H1 (cell line): Measurements from ENCODE around the gene STX8. TPM values are rescaled to one million over a fixed set of nuclear protein-coding genes. Genes with fewer than 3 reads are reported as not detected.

Source experiments
- BACH1 ChIP-seq: IDR thresholded peaks from 2 replicates; pipeline ENCODE4 v1.6.1; 2012; ENCODE audit warnings: low read length, improper control_type of control experiment
- CBX5 ChIP-seq: fragments of 300-800, 300-1000 bp; sonication (generic); IDR thresholded peaks from 2 replicates; pipeline ENCODE4 v1.7.1; 2016; ENCODE audit warnings: antibody characterized with exemption, low read length, low read depth
- CEBPB ChIP-seq: IDR thresholded peaks from 2 replicates; pipeline ENCODE4 v1.6.1; 2012; ENCODE audit warnings: low read depth, low read length
- CHD1 ChIP-seq: IDR thresholded peaks from 2 replicates; pipeline ENCODE4 v1.6.1; 2012; ENCODE audit warnings: low read depth, low read length, improper control_type of control experiment
- KDM5A ChIP-seq: fragments of 200-600 bp; IDR thresholded peaks from 2 replicates; pipeline ENCODE4 v1.7.1; 2012; ENCODE audit warnings: mild to moderate bottlenecking, low read length, inconsistent platforms, mixed read lengths
- SRF ChIP-seq: IDR thresholded peaks from 2 replicates; pipeline ENCODE4 v1.6.1; 2011; ENCODE audit warnings: mild to moderate bottlenecking, low read depth, low read length, moderate library complexity
- SUZ12 ChIP-seq: fragments of 200-600 bp; sonication (generic); IDR thresholded peaks from 2 replicates; pipeline ENCODE4 v1.6.1; 2012; ENCODE audit warnings: mild to moderate bottlenecking, inconsistent platforms, low read length, moderate library complexity, mixed read lengths
- TBP ChIP-seq: IDR thresholded peaks from 2 replicates; pipeline ENCODE4 v1.6.1; 2011; ENCODE audit warnings: low read depth, low read length, improper control_type of control experiment
- TCF12 ChIP-seq: IDR thresholded peaks from 2 replicates; pipeline ENCODE4 v1.6.1; 2011; ENCODE audit warnings: low read depth, mild to moderate bottlenecking, low read length
- TEAD4 ChIP-seq: IDR thresholded peaks from 2 replicates; pipeline ENCODE4 v1.6.1; 2012; ENCODE audit warnings: low read depth, low read length, inconsistent platforms, mixed read lengths
- polyA plus RNA-seq, 7 experiments: library from polyadenylated mRNA; depleted of rRNA in 3 of 7; stranded (reverse) in 5 of 7; unstranded in 2 of 7; fragments of >200 nt in 5 of 7; fragments of 200-250 nt in 2 of 7; gene quantifications; 1 replicate in 5 of 7; 2 replicates in 1 of 7; 4 replicates in 1 of 7; pipeline versions ENCODE4 v1.2.1 to v1.2.3, GENCODE V29; 2011 to 2013; ENCODE audit warnings: missing spikeins in 2 of 7, mixed read lengths in 2 of 7
- total RNA-seq: library from RNA; stranded (reverse); fragmentation: NEBNext Ultra II Directional; extraction: Animal tissue kit (Norgen Biotek cat#: 25700); gene quantifications from 2 replicates; pipeline ENCODE4 v1.2.1, GENCODE V29; 2021
- TF ChIP-seq, protein P1 (sequence below): fragments of 300-600 bp; sonication (generic); IDR thresholded peaks from 2 replicates; pipeline ENCODE4 v1.7.1; 2012; ENCODE audit warnings: low read length, moderate library complexity, mild to moderate bottlenecking, inconsistent platforms; ENCODE audit not compliant: insufficient replicate concordance
- TF ChIP-seq, protein P2 (sequence below): IDR thresholded peaks from 2 replicates; pipeline ENCODE4 v1.6.1; 2011; ENCODE audit warnings: low read depth, mild to moderate bottlenecking, low read length; ENCODE audit not compliant: insufficient read depth

The STX8 gene
- total and polyA plus RNA-seq, 2 of the 8 experiments (the other 6 are each of a cell fraction or from before 2014, with no cell fraction given): 22.8 to 42.5 TPM

DNA sequence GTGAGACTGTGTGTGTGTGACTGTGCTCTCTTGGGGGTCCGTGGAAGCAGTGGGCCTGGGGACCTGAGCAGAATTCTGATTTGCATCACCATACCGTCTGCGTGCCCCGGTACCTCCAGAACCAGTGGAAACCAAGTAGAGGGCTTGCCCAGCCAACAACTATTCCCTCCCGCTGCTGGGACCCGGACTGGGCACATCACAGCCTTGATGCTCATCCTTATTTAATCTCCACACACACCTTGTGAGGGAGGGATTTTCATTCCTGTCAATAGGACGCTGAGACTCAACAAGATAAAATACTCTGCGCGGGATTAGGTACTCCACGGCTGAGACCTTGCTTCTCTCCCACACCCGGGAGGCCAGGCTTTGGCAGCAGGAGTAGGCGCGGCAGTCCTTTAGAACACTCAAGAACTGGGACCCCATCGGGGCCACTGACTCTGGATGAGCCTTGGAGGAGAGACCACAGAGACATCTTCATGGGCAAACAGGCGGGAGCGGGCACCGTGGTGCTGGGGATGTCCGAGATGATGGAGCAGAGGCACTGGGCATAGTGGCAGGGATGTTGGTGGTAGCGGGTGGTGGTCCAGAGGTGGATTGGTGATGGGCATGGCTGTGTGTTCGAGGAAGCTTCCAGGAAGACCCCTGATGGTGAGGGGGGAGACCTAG, 346.3 kb downstream of the STX8 start (continued):
- TF ChIP-seq, protein P1, sequence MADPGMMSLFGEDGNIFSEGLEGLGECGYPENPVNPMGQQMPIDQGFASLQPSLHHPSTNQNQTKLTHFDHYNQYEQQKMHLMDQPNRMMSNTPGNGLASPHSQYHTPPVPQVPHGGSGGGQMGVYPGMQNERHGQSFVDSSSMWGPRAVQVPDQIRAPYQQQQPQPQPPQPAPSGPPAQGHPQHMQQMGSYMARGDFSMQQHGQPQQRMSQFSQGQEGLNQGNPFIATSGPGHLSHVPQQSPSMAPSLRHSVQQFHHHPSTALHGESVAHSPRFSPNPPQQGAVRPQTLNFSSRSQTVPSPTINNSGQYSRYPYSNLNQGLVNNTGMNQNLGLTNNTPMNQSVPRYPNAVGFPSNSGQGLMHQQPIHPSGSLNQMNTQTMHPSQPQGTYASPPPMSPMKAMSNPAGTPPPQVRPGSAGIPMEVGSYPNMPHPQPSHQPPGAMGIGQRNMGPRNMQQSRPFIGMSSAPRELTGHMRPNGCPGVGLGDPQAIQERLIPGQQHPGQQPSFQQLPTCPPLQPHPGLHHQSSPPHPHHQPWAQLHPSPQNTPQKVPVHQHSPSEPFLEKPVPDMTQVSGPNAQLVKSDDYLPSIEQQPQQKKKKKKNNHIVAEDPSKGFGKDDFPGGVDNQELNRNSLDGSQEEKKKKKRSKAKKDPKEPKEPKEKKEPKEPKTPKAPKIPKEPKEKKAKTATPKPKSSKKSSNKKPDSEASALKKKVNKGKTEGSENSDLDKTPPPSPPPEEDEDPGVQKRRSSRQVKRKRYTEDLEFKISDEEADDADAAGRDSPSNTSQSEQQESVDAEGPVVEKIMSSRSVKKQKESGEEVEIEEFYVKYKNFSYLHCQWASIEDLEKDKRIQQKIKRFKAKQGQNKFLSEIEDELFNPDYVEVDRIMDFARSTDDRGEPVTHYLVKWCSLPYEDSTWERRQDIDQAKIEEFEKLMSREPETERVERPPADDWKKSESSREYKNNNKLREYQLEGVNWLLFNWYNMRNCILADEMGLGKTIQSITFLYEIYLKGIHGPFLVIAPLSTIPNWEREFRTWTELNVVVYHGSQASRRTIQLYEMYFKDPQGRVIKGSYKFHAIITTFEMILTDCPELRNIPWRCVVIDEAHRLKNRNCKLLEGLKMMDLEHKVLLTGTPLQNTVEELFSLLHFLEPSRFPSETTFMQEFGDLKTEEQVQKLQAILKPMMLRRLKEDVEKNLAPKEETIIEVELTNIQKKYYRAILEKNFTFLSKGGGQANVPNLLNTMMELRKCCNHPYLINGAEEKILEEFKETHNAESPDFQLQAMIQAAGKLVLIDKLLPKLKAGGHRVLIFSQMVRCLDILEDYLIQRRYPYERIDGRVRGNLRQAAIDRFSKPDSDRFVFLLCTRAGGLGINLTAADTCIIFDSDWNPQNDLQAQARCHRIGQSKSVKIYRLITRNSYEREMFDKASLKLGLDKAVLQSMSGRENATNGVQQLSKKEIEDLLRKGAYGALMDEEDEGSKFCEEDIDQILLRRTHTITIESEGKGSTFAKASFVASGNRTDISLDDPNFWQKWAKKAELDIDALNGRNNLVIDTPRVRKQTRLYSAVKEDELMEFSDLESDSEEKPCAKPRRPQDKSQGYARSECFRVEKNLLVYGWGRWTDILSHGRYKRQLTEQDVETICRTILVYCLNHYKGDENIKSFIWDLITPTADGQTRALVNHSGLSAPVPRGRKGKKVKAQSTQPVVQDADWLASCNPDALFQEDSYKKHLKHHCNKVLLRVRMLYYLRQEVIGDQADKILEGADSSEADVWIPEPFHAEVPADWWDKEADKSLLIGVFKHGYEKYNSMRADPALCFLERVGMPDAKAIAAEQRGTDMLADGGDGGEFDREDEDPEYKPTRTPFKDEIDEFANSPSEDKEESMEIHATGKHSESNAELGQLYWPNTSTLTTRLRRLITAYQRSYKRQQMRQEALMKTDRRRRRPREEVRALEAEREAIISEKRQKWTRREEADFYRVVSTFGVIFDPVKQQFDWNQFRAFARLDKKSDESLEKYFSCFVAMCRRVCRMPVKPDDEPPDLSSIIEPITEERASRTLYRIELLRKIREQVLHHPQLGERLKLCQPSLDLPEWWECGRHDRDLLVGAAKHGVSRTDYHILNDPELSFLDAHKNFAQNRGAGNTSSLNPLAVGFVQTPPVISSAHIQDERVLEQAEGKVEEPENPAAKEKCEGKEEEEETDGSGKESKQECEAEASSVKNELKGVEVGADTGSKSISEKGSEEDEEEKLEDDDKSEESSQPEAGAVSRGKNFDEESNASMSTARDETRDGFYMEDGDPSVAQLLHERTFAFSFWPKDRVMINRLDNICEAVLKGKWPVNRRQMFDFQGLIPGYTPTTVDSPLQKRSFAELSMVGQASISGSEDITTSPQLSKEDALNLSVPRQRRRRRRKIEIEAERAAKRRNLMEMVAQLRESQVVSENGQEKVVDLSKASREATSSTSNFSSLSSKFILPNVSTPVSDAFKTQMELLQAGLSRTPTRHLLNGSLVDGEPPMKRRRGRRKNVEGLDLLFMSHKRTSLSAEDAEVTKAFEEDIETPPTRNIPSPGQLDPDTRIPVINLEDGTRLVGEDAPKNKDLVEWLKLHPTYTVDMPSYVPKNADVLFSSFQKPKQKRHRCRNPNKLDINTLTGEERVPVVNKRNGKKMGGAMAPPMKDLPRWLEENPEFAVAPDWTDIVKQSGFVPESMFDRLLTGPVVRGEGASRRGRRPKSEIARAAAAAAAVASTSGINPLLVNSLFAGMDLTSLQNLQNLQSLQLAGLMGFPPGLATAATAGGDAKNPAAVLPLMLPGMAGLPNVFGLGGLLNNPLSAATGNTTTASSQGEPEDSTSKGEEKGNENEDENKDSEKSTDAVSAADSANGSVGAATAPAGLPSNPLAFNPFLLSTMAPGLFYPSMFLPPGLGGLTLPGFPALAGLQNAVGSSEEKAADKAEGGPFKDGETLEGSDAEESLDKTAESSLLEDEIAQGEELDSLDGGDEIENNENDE: no peak
- TF ChIP-seq CBX5 (no peak), CHD1 (no peak), SRF (no peak), BACH1 (no peak), TBP (no peak), TEAD4 (no peak), KDM5A (no peak), CEBPB (no peak), SUZ12 (no peak), TCF12 (no peak)
- TF ChIP-seq, protein P2, sequence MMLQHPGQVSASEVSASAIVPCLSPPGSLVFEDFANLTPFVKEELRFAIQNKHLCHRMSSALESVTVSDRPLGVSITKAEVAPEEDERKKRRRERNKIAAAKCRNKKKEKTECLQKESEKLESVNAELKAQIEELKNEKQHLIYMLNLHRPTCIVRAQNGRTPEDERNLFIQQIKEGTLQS: no peak
